NCI-H2171 treated with DMSO at 0.1 percent for 48 hours (cell line): ENCODE results near the gene PPDPF.
A peak's percentile ranks its signal among the peaks of the same experiment; 100 is the strongest.

ENCODE experiments used
- DNase-seq: peaks from one replicate; lab custom pipeline; 2025; lab: John Stamatoyannopoulos, UW

Gene PPDPF

GRCh38 chr20:63487781-63488241, 32.8 kb upstream of the PPDPF start:
- DNase-seq, result no peak

GRCh38 chr20:63488315-63489251, 32.0 kb upstream of the PPDPF start:
- DNase-seq, result no peak

DNA sequence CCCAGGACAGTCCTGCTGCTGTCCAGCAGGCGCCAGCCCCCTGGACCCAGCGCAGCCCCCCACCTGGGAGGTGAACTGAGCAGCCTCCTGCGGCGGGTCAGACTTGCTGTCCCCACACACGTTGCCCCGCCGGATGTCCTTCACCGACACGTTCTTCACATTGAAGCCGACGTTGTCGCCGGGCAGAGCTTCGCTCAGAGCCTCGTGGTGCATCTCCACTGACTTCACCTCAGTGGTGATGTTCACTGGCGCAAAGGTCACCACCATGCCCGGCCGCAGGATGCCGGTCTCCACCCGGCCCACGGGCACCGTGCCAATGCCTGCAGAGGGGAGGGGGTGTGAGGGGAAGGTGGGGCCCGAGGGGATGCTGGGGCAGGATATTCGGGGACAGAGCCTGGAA, 30.1 kb upstream of the PPDPF start:
- DNase-seq, result no peak

GRCh38 chr20:63491078-63491477, 29.5 kb upstream of the PPDPF start:
- DNase-seq, result no peak

- no peak for DNase-seq
Observed at GRCh38 chr20:63491635-63492230, 28.8 kb upstream of the PPDPF start.

DNA sequence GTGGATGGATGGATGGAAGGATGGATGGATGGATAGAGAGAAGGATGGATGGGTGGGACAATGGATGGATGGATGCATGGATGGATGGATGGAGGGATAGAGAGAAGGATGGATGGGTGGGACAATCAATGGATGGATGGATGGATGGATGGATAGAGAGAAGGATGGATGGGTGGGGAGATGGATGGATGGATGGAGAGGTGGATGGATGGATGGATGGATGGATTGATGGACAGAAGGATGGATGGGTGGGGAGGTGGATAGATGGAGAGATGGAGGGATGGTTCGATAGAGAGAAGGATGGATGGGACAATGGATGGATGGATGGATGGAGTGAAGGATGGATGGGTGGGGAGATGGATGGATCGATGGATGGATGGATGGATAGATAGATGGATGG, 28.0 kb upstream of the PPDPF start:
- DNase-seq, result no peak

DNA sequence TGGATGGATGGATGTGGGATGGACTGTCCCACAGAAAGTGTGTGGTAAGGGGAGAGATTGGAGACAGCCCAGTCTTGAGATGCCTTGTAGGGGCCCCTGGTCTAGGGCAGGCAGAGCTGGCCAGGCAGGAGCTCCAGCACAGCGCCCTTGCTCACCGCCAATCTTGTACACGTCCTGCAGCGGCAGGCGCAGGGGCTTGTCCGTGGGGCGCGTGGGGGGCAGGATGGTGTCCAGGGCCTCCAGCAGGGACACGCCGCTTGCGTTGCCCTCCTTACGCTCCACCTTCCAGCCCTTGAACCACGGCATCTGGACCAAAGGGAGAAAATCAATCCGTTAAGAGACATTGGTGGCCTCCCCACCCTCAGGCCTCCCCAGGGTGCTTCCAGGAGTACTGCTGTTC, 27.6 kb upstream of the PPDPF start:
- DNase-seq, result no peak

DNA sequence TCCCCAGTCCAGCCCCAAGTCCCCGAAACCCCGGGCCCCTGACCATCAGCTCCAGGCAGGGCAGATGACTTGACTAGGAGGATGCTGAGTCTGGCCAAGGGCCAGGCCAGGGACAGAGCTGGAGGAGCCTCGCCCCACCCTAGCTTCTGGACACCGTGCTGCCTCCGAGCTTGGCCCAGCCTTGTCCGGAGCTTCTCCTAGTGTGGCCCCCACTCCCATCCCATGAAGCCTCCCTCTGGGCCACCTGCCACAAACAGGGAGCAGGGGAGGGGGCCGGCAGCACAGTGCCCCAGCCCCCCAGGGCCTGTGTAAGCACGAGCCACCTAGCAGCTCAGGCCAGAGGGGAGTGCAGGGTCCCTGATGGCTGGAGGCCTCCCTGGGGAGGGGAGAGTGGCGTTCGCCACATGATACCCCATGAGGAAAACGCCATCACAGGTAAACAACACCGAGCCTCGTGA, 27.0 kb upstream of the PPDPF start:
- no peak for DNase-seq

- no peak for DNase-seq
Observed at GRCh38 chr20:63494084-63494419, 26.5 kb upstream of the PPDPF start.

DNA sequence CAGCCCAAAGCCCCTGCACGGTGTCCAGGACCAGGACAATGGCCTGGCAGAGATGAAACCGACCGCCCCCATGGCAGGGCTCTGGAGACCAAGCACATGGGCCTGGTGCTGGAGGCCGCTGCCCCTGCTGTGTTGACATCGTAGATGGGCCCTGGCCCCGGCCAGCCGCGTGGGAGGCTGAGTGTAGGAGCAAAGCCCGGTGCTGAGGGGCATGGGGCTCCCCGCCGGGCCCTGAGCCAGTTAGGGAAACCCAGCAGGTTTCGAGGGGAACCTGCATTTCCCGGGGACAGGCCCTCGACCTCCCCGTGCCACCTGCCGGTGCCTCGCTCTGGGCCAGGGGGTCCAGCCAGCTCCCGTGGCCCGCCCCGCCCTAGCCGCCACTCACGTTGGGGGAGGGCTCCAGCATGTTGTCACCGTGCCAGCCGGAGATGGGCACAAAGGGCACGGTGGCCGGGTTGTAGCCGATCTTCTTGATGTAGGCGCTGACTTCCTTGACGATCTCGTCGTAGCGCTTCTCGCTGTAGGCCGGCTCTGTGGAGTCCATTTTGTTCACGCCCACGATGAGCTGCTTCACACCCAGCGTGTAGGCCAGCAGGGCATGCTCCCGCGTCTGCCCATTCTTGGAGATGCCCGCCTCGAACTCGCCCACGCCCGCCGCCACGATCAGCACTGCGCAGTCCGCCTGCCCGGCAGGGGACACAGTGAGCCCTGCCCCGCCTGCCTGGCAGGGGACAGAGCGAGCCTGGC, 26.0 kb upstream of the PPDPF start:
- DNase-seq, result no peak

DNA sequence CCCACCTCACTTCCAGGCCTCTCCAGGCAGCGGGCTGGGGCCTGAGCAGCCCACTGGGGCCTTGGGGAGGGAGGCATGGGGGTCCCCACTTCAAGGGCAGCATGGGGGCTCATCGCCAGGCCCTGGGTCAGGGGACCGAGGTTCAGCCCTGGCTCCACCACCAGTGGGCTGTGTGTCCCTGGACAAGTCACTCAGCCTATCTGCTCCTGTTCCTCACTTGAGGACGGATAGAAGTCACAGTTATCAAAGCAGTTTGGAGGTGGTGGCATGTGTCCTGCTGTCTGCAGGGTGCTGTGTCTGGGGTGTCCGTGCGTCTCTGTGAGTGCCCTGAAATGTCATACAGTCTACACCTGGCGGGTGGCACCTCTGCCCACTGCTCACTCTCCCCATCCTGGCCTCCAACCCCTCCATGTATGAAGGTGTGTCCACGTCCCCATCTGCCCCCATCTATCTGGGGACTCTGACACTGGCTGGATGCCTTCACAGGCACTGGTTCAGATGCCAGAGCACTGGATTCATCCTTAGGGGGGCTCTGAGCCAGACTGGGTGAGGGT, 25.3 kb upstream of the PPDPF start:
- no peak for DNase-seq

GRCh38 chr20:63495741-63496595, 24.6 kb upstream of the PPDPF start:
- DNase-seq, result peak; percentile 63

DNA sequence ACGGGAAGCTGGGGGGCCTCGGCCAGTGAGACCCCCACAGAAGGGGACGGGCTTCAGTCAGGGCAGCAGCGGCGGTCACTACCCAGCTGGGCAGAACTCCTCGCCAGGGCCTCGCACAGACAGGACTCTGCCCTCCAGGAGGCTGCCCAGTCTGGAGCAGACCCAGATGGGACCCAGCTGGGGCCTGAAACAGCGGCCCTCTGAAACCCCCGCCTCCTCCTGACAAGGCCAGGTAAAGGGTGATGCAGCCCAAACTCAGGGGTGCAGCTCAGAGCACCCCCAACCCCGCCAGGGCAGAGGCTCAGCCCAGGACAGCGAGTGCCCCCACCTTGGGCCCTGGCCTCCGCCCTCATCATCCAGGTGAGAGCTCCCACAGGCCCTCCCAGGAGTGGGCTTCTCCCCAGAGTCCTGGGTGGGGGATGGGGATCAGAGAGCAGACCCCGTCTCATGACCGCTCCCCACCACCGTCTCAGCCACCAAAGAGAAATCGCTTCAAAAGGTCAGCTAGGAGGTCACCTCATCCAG, 23.9 kb upstream of the PPDPF start:
- DNase-seq, result no peak

DNA sequence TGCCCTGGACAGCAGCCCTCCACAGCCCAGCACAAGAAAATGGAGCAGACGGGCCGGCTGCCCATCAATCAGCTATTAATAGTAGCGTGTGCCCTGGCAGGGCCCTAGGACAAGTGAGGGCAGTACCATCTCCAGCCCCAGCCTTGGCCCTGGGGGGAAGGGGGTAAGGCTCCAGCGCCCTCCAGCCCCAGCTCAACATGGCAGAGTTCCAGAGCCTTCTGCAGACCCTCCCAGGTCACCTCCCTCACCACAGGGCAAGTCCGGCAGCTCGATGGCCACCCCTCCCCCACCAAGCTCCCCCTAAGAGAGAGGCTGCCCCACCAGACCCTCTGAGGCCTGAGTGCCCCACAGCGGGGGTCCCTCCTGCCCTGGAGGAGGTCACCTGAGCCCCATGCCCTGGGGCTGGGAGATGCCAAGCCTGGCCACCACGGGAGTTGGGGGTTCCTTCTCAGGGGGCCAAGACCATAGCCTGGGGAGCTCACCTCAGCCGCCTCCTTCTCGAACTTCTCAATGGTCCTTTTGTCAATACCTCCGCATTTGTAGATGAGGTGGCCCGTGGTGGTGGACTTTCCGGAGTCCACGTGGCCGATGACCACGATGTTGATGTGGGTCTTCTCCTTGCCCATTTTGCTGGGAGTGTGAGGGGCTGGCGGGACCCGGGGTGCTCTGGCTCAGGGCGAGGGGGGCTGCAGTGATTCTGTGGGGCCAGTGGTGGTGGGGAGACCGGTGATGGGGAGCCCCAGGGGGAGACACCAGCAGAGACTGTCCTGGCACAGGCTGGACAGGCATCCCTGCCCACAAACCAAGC, 23.2 kb upstream of the PPDPF start:
- no peak for DNase-seq

GRCh38 chr20:63497946-63498935, 22.3 kb upstream of the PPDPF start:
- peak; percentile 44 for DNase-seq

DNA sequence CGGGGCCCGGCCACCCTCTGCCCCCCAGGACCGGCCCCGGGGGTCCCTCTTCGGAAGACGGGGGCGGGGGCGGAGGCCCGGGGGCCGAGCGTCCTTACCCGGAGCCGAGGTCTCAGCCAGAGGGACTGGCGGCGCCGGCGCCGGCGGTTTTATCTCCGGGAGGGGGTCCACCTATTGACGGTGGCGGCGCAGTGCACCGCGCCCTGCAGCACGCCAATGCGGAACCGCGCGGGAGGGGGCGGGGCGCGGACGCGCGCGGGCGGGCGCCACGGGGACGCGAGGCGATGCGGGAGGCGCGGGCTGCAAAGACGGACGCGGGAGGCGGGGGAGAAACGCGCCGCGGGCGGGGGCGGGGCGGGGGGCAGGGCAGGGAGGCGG, 21.6 kb upstream of the PPDPF start, which contains the start of gene EEF1A2:
TSS of gene EEF1A2 (minus strand) at position 124 of the 378 bp plus-strand sequence. CDS start 1,320 bp downstream, outside the sequence.
- peak; percentile 75 for DNase-seq

DNA sequence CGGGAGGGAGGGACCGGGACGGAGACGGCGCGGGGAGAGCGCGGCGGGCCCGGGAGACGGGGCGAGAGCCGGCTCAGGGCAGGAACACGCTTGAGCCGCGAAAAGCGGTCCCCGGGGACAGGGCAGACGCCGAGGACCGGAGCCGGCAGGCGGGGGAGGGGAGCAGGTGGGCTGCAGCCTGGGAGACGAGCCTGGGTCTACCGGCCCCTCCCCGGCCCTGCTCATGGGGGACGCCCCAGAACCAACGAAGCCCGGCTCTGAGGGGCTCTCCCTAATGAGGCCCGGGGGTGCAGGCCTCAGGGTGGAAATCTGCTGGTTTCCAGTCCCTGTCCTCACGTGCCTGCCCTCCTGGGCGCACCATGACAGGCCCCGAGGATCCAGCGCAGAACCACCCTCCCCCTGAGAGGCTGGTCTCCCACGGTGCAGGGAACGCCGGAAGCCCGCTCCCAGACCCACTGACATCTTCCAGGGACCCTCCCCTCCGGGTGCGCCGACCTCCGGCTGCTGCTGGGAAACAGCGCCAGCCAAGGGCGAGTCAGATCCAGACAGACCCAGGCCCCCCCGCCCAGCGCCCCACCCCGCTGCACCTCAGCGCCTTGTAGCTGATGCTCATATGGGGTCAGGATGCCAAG, 21.1 kb upstream of the PPDPF start:
- peak; percentile 75 for DNase-seq

GRCh38 chr20:63500151-63500901, 20.2 kb upstream of the PPDPF start:
- peak; percentile 11 for DNase-seq
